ENCODE measurements around the gene KRTAP4-16.

GRCh38 chr17:41069031-41069430, 33.0 kb downstream of the KRTAP4-16 start:
- TF ChIP-seq MYC (IDR thresholded peaks at IDR 0.05; ENCODE audit: low read depth, low read length) (no peak), CTCF (IDR thresholded peaks at IDR 0.05; ENCODE audit: extremely low read depth in 1 of 2, insufficient read depth in 1 of 2, low read depth in 1 of 2, low read length in 2 of 2) (no peak)
